Upper lobe of right lung (tissue), 1 donor: ENCODE measurements around the gene FHOD3. TPM values are rescaled to one million over a fixed set of nuclear protein-coding genes. Genes with fewer than 3 reads are reported as not detected.

ENCODE experiments used
- ATAC-seq: fragments of 200-7000 bp; cut with Tn5 transposase; one replicate; pipeline ENCODE4 v1.9.1; 2020; ENCODE audit warnings: mild to moderate bottlenecking, moderate library complexity
- DNase-seq: peaks from one replicate; pipeline ENCODE4 v3.0.0-alpha.2; 2020
- H3K27ac ChIP-seq: fragments of 200-600 bp; one replicate; pipeline ENCODE4 v1.8.0; 2022
- H3K27me3 ChIP-seq: fragments of 200-600 bp; one replicate; pipeline ENCODE4 v1.8.0; 2022; ENCODE audit warnings: mild to moderate bottlenecking
- H3K36me3 ChIP-seq: fragments of 200-600 bp; one replicate; pipeline ENCODE4 v1.8.0; 2022
- H3K4me1 ChIP-seq: fragments of 200-600 bp; one replicate; pipeline ENCODE4 v1.8.0; 2022
- H3K4me3 ChIP-seq: fragments of 200-600 bp; one replicate; pipeline ENCODE4 v1.8.0; 2022; ENCODE audit warnings: mild to moderate bottlenecking
- H3K9me3 ChIP-seq: fragments of 200-600 bp; one replicate; pipeline ENCODE4 v1.8.0; 2022
- CTCF ChIP-seq: fragments of 200-600 bp; IDR thresholded peaks from one replicate; pipeline ENCODE4 v1.8.0; 2022; ENCODE audit warnings: antibody characterized with exemption
- intact Hi-C: fragments of 100-400 bp; cut with DNase I; formaldehyde crosslinking; loops from one replicate; pipeline ENCODE4 v1.11.0; 2022
- total RNA-seq: library from RNA; stranded (reverse); fragmentation: NEBNext Ultra II Directional; extraction: Animal tissue kit (Norgen Biotek cat#: 25700); gene quantifications from one replicate; pipeline ENCODE4 v1.2.1, GENCODE V29; 2021
- donor health status: DM: no; HTN: yes; CAD: no; lungs with severe emphysema.

The FHOD3 gene
- total RNA-seq, 1 donor from 2014 or later: 1.9 TPM

- DNase-seq (no peak), ATAC-seq (no peak)
- Histone ChIP-seq H3K4me1 (no peaks in the 10 kb centered on the region), H3K36me3 (no peaks in the 10 kb centered on the region), H3K27me3 (no peaks in the 10 kb centered on the region), H3K4me3 (no peak overlapping the region), H3K27ac (no peak overlapping the region), H3K9me3 (no peaks in the 10 kb centered on the region)
- intact Hi-C loops: no loop called here
- TF ChIP-seq CTCF: no peak
These were observed 42.7 kb downstream of the FHOD3 start for GRCh38 chr18:36340246-36340645.

- intact Hi-C loops: no loop called here
- DNase-seq (no peak), ATAC-seq (no peak)
- TF ChIP-seq CTCF: no peak
- Histone ChIP-seq H3K27me3 (no peaks in the 10 kb centered on the region), H3K9me3 (no peaks in the 10 kb centered on the region), H3K4me3 (no peak overlapping the region), H3K36me3 (no peaks in the 10 kb centered on the region), H3K27ac (no peak overlapping the region), H3K4me1 (no peaks in the 10 kb centered on the region)
These were observed 44.4 kb downstream of the FHOD3 start for GRCh38 chr18:36341944-36342343.

GRCh38 chr18:36348331-36348730 lies 50.8 kb downstream of the FHOD3 start:
- no peak overlapping the region for H3K27ac ChIP-seq

GRCh38 chr18:36348971-36349417 lies 51.5 kb downstream of the FHOD3 start:
- H3K36me3 ChIP-seq: no peaks in the 10 kb centered on the region
- no peaks in the 10 kb centered on the region for H3K9me3 ChIP-seq
- H3K4me3 ChIP-seq: no peak overlapping the region
- ATAC-seq (no peak), DNase-seq (no peak)
- H3K4me1 ChIP-seq: no peaks in the 10 kb centered on the region
- no peak for TF ChIP-seq CTCF
- no peak overlapping the region for H3K27ac ChIP-seq
- peaks cover 4% of the 10 kb centered on the region for H3K27me3 ChIP-seq
- intact Hi-C loops: no loop called here

More at GRCh38 chr18:36348331-36348730, 50.8 kb downstream of the FHOD3 start:
- no peak overlapping the region for H3K4me3 ChIP-seq
- intact Hi-C loops: no loop called here
- DNase-seq: no peak
- no peaks in the 10 kb centered on the region for H3K4me1 ChIP-seq
- TF ChIP-seq CTCF: no peak
- no peak for ATAC-seq
- no peaks in the 10 kb centered on the region for H3K9me3 ChIP-seq
- H3K27me3 ChIP-seq: peaks cover 4% of the 10 kb centered on the region
- no peaks in the 10 kb centered on the region for H3K36me3 ChIP-seq

- ATAC-seq (no peak), DNase-seq (no peak)
- TF ChIP-seq CTCF: no peak
- intact Hi-C loops: no loop called here
- Histone ChIP-seq H3K4me3 (no peak overlapping the region), H3K27me3 (peaks cover 4% of the 10 kb centered on the region), H3K36me3 (no peaks in the 10 kb centered on the region), H3K4me1 (no peaks in the 10 kb centered on the region), H3K9me3 (no peaks in the 10 kb centered on the region), H3K27ac (no peak overlapping the region)
These were observed 52.0 kb downstream of the FHOD3 start for GRCh38 chr18:36349552-36349951.

GRCh38 chr18:36350251-36350651 lies 52.7 kb downstream of the FHOD3 start:
- no peak for TF ChIP-seq CTCF
- DNase-seq: no peak
- intact Hi-C loops: no loop called here
- no peak for ATAC-seq
- no peaks in the 10 kb centered on the region for H3K4me1 ChIP-seq
- H3K27me3 ChIP-seq: peaks cover 4% of the 10 kb centered on the region
- H3K36me3 ChIP-seq: no peaks in the 10 kb centered on the region
- H3K27ac ChIP-seq: no peak overlapping the region
- no peak overlapping the region for H3K4me3 ChIP-seq
- no peaks in the 10 kb centered on the region for H3K9me3 ChIP-seq
